Gastrocnemius medialis (tissue), 4 donors: Measurements from ENCODE around the gene ARSB. TPM values are rescaled to one million over a fixed set of nuclear protein-coding genes. Genes with fewer than 3 reads are reported as not detected.

ENCODE experiments used
- ATAC-seq, 2 donors: fragments of 150-250 bp; one replicate each; pipeline ENCODE4 v1.9.1; 2016
- DNase-seq, 2 donors: peaks; one replicate each; pipeline ENCODE4 v3.0.0-alpha.2; 2019
- H3K27ac ChIP-seq, 4 donors: fragments of 200-600 bp; sonication (generic); 1 replicate in 1 of 4; 2 replicates in 3 of 4; pipeline ENCODE4 v1.5.1; 2016 to 2018; ENCODE audit warnings: mild to moderate bottlenecking in 2 of 4, moderate library complexity in 1 of 4
- H3K27me3 ChIP-seq, 3 donors: fragments of 200-600 bp; sonication (generic) in 2 of 3; 1 replicate in 1 of 3; 2 replicates in 2 of 3; pipeline versions ENCODE4 v1.5.1 to v1.6.0; 2016 to 2019; ENCODE audit warnings: mild to moderate bottlenecking in 1 of 3, moderate library complexity in 1 of 3
- H3K36me3 ChIP-seq, 2 donors: fragments of 200-600 bp; sonication (generic) in 1 of 2; one replicate each; pipeline ENCODE4 v1.5.1; 2017 to 2018
- H3K4me1 ChIP-seq, 2 donors: fragments of 200-600 bp; sonication (generic) in 1 of 2; one replicate each; pipeline ENCODE4 v1.5.1; 2016 to 2017; ENCODE audit warnings: mild to moderate bottlenecking in 2 of 2
- H3K4me3 ChIP-seq, 4 donors: fragments of 200-600 bp; sonication (generic) in 3 of 4; 1 replicate in 1 of 4; 2 replicates in 3 of 4; pipeline ENCODE4 v1.5.1; 2016 to 2019; ENCODE audit warnings: mild to moderate bottlenecking in 2 of 4
- H3K9me3 ChIP-seq, 3 donors: fragments of 200-600 bp; sonication (generic) in 2 of 3; 1 replicate in 1 of 3; 2 replicates in 2 of 3; pipeline ENCODE4 v1.5.1; 2016 to 2019
- CTCF ChIP-seq, 5 experiments: fragments of 450-650 bp in 3 of 5; fragments of 200-600 bp in 2 of 5; sonication (generic) in 2 of 5; IDR thresholded peaks in 4 of 5; conservative IDR thresholded peaks in 1 of 5; 1 replicate in 4 of 5; 2 replicates in 1 of 5; pipeline ENCODE4 v1.5.1; 2016 to 2019; ENCODE audit warnings: antibody characterized with exemption in 5 of 5, mild to moderate bottlenecking in 3 of 5, moderate library complexity in 3 of 5
- POLR2A ChIP-seq, 2 donors: fragments of 450-650 bp; IDR thresholded peaks; one replicate each; pipeline ENCODE4 v1.6.1; 2017; ENCODE audit warnings: antibody characterized with exemption in 2 of 2, mild to moderate bottlenecking in 2 of 2, moderate library complexity in 2 of 2
- in situ Hi-C, 4 donors: fragments of 200-750 bp; cut with MboI; loops; one replicate each; pipeline versions ENCODE4 v1.15.0 to v1.8.0; 2017; ENCODE audit warnings: low sequenced_read_pairs in 4 of 4
- intact Hi-C: fragments of 100-400 bp; cut with DNase I; formaldehyde crosslinking; loops from one replicate; pipeline ENCODE4 v1.15.1; 2023; ENCODE audit warnings: low total_unique reads
- total RNA-seq, 4 donors: library from RNA; depleted of rRNA; stranded (reverse); fragments of >200 nt; gene quantifications; one replicate each; pipeline versions ENCODE4 v1.1.0 to v1.2.3, GENCODE V29; 2016

Gene ARSB
- total RNA-seq, 4 donors from 2014 or later: 3.2 to 8.3 (median 5.1) TPM

- in situ Hi-C loops: loop anchor here in 1 of 4 donors (10.0 kb wide), 1 partner anchor 59 kb away; no protein-coding TSS in a partner anchor
- DNase-seq: no peak
- Histone ChIP-seq H3K4me1 (peaks cover 31 to 33% of the 10 kb centered on the region in 2 donors), H3K27ac (no peak overlapping the region), H3K4me3 (no peak overlapping the region), H3K36me3 (no peaks in the 10 kb centered on the region), H3K27me3 (no peaks in the 10 kb centered on the region), H3K9me3 (no peaks in the 10 kb centered on the region)
- intact Hi-C loops: loop anchor here (5.0 to 10.0 kb wide), 3 partner anchors 77 to 579 kb away; no protein-coding TSS in a partner anchor
- TF ChIP-seq CTCF (IDR thresholded peaks at IDR 0.05 in 4 of 5, conservative IDR thresholded peaks at IDR 0.05 in 1 of 5) (no peak), POLR2A (IDR thresholded peaks at IDR 0.05) (no peak)
- no peak for ATAC-seq
Observed at GRCh38 chr5:78905084-78905938, 79.8 kb downstream of the ARSB start.

- Histone ChIP-seq H3K27me3 (no peaks in the 10 kb centered on the region), H3K9me3 (no peaks in the 10 kb centered on the region), H3K27ac (no peak overlapping the region), H3K36me3 (no peaks in the 10 kb centered on the region), H3K4me3 (no peak overlapping the region), H3K4me1 (peaks cover 23 to 29% of the 10 kb centered on the region in 2 donors)
- intact Hi-C loops (loop anchor here (10.0 kb wide), 2 partner anchors 231 to 581 kb away; no protein-coding TSS in a partner anchor), in situ Hi-C loops (loop anchor here in 1 of 4 donors (10.0 kb wide), 1 partner anchor 61 kb away; no protein-coding TSS in a partner anchor)
- TF ChIP-seq CTCF (IDR thresholded peaks at IDR 0.05 in 4 of 5, conservative IDR thresholded peaks at IDR 0.05 in 1 of 5): no peak
- TF ChIP-seq POLR2A (IDR thresholded peaks at IDR 0.05): no peak
- DNase-seq (no peak), ATAC-seq (no peak)
Observed at GRCh38 chr5:78903861-78904260, 81.2 kb downstream of the ARSB start.

- intact Hi-C loops: loop anchor here (10.0 kb wide), 2 partner anchors 231 to 581 kb away; no protein-coding TSS in a partner anchor
- in situ Hi-C loops: loop anchor here in 1 of 4 donors (10.0 kb wide), 1 partner anchor 61 kb away; no protein-coding TSS in a partner anchor
- ATAC-seq: no peak
- no peaks in the 10 kb centered on the region for H3K27me3 ChIP-seq
- no peak overlapping the region for H3K4me3 ChIP-seq
- no peak for TF ChIP-seq CTCF (IDR thresholded peaks at IDR 0.05 in 4 of 5, conservative IDR thresholded peaks at IDR 0.05 in 1 of 5)
- no peak for TF ChIP-seq POLR2A (IDR thresholded peaks at IDR 0.05)
- no peak for DNase-seq
- peaks cover 19 to 27% of the 10 kb centered on the region in 2 donors for H3K4me1 ChIP-seq
- H3K9me3 ChIP-seq: no peaks in the 10 kb centered on the region
- no peak overlapping the region for H3K27ac ChIP-seq
- no peaks in the 10 kb centered on the region for H3K36me3 ChIP-seq
Observed at GRCh38 chr5:78903353-78903752, 81.8 kb downstream of the ARSB start.

- in situ Hi-C loops: loop anchor here in 2 of 4 donors (10.0 kb wide), 1 partner anchor 65 kb away; no protein-coding TSS in a partner anchor
- H3K36me3 ChIP-seq: no peaks in the 10 kb centered on the region
- H3K4me3 ChIP-seq: no peak overlapping the region
- H3K4me1 ChIP-seq: no peaks in the 10 kb centered on the region
- H3K9me3 ChIP-seq: no peaks in the 10 kb centered on the region
- no peaks in the 10 kb centered on the region for H3K27me3 ChIP-seq
- ATAC-seq (peak in 1 of 2 donors; percentile 18), DNase-seq (no peak)
- H3K27ac ChIP-seq: no peak overlapping the region
- TF ChIP-seq POLR2A (IDR thresholded peaks at IDR 0.05): no peak
- peak; percentile 46 to 67 (median 63) for TF ChIP-seq CTCF (IDR thresholded peaks at IDR 0.05 in 4 of 5, conservative IDR thresholded peaks at IDR 0.05 in 1 of 5)
- intact Hi-C loops: loop anchor here (1.0 to 10.0 kb wide), 3 partner anchors 65 to 585 kb away; no protein-coding TSS in a partner anchor
Observed at GRCh38 chr5:78899922-78900362, 85.2 kb downstream of the ARSB start.
